ENCODE results near the gene FOXP1.

The FOXP1 gene

GRCh38 chr3:71191031-71191482 is 392.5 kb downstream of the FOXP1 start:
- Mint-ChIP-seq H3K27ac (peak overlapping the region in 1 of 3 experiments; percentile 4), H3K4me3 (no peak overlapping the region), H3K9me3 (no peaks in the 10 kb centered on the region), H3K36me3 (ENCODE audit: low read depth) (peaks cover 9% of the 10 kb centered on the region), H3K4me1 (peaks cover 32% of the 10 kb centered on the region), H3K27me3 (ENCODE audit: low read depth) (no peaks in the 10 kb centered on the region)
- TF ChIP-seq CTCF (IDR thresholded peaks at IDR 0.05; ENCODE audit: unreplicated experiment in 3 of 3): no peak

- H3K4me3 Mint-ChIP-seq: no peak overlapping the region
- peaks cover 17% of the 10 kb centered on the region for H3K36me3 Mint-ChIP-seq (ENCODE audit: low read depth)
- no peaks in the 10 kb centered on the region for H3K27me3 Mint-ChIP-seq (ENCODE audit: low read depth)
- H3K4me1 Mint-ChIP-seq: peaks cover 24% of the 10 kb centered on the region
- no peaks in the 10 kb centered on the region for H3K9me3 Mint-ChIP-seq
- peak overlapping the region in 1 of 3 experiments; percentile 21 for H3K27ac Mint-ChIP-seq
- no peak for TF ChIP-seq CTCF (IDR thresholded peaks at IDR 0.05; ENCODE audit: unreplicated experiment in 3 of 3)
These were observed 394.0 kb downstream of the FOXP1 start for GRCh38 chr3:71189480-71189879.

- TF ChIP-seq CTCF (IDR thresholded peaks at IDR 0.05; ENCODE audit: unreplicated experiment in 3 of 3): no peak
- peaks cover 15% of the 10 kb centered on the region for H3K4me1 Mint-ChIP-seq
- H3K9me3 Mint-ChIP-seq: no peaks in the 10 kb centered on the region
- H3K27me3 Mint-ChIP-seq (ENCODE audit: low read depth): no peaks in the 10 kb centered on the region
- H3K36me3 Mint-ChIP-seq (ENCODE audit: low read depth): peaks cover 18% of the 10 kb centered on the region
- H3K4me3 Mint-ChIP-seq: no peak overlapping the region
- no peak overlapping the region for H3K27ac Mint-ChIP-seq
These were observed 395.8 kb downstream of the FOXP1 start for GRCh38 chr3:71187715-71188114.

GRCh38 chr3:71186801-71187200 is 396.7 kb downstream of the FOXP1 start:
- Mint-ChIP-seq H3K4me1 (peaks cover 15% of the 10 kb centered on the region), H3K4me3 (no peak overlapping the region), H3K27me3 (ENCODE audit: low read depth) (no peaks in the 10 kb centered on the region), H3K36me3 (ENCODE audit: low read depth) (peaks cover 18% of the 10 kb centered on the region), H3K27ac (no peak overlapping the region), H3K9me3 (no peaks in the 10 kb centered on the region)
- TF ChIP-seq CTCF (IDR thresholded peaks at IDR 0.05; ENCODE audit: unreplicated experiment in 3 of 3): no peak

GRCh38 chr3:71185733-71186455 is 397.6 kb downstream of the FOXP1 start:
- H3K27ac Mint-ChIP-seq: no peak overlapping the region
- peaks cover 8% of the 10 kb centered on the region for H3K4me1 Mint-ChIP-seq
- TF ChIP-seq CTCF (IDR thresholded peaks at IDR 0.05; ENCODE audit: unreplicated experiment in 3 of 3): no peak
- H3K27me3 Mint-ChIP-seq (ENCODE audit: low read depth): no peaks in the 10 kb centered on the region
- no peaks in the 10 kb centered on the region for H3K9me3 Mint-ChIP-seq
- H3K36me3 Mint-ChIP-seq (ENCODE audit: low read depth): peaks cover 25% of the 10 kb centered on the region
- no peak overlapping the region for H3K4me3 Mint-ChIP-seq

GRCh38 chr3:71184252-71184651 is 399.3 kb downstream of the FOXP1 start:
- TF ChIP-seq CTCF (IDR thresholded peaks at IDR 0.05; ENCODE audit: unreplicated experiment in 3 of 3): no peak
- Mint-ChIP-seq H3K27ac (no peak overlapping the region), H3K36me3 (ENCODE audit: low read depth) (peaks cover 29% of the 10 kb centered on the region), H3K9me3 (no peaks in the 10 kb centered on the region), H3K27me3 (ENCODE audit: low read depth) (no peaks in the 10 kb centered on the region), H3K4me1 (peaks cover 5% of the 10 kb centered on the region), H3K4me3 (no peak overlapping the region)
